Measurements from ENCODE around the gene DBR1. TPM values are rescaled to one million over a fixed set of nuclear protein-coding genes. Genes with fewer than 3 reads are reported as not detected.

DBR1 gene
- total and polyA plus RNA-seq, 10 donors: 8.1 to 19.2 (median 16.9) TPM

DNA sequence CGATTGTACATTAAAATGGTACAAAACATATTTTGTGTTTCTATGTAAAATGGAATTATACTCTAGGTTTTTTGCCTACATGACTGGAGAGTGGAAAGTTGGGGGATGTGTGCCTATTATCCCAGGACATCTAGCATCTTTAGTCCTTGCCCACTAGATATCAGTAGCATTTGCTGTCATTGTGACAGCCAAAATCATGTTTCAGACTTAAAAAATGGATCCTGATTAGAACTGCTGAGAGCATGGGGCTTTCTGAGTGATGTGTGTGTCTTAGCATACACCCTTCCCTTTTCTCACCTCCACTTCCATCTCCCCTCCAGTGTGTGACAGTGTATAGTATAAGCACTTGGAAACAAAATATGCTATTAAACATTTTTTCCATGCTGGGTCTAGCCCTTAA is 25.7 kb upstream of the DBR1 start:
- H3K27ac ChIP-seq: no peak overlapping the region
- no peaks in the 10 kb centered on the region for H3K27me3 ChIP-seq (replicated peaks in 1 of 7)
- H3K4me3 ChIP-seq: no peak overlapping the region
- TF ChIP-seq POLR2A (IDR thresholded peaks at IDR 0.05) (no peak), POLR2AphosphoS5 (IDR thresholded peaks at IDR 0.05) (no peak)
- TF ChIP-seq, protein P1, sequence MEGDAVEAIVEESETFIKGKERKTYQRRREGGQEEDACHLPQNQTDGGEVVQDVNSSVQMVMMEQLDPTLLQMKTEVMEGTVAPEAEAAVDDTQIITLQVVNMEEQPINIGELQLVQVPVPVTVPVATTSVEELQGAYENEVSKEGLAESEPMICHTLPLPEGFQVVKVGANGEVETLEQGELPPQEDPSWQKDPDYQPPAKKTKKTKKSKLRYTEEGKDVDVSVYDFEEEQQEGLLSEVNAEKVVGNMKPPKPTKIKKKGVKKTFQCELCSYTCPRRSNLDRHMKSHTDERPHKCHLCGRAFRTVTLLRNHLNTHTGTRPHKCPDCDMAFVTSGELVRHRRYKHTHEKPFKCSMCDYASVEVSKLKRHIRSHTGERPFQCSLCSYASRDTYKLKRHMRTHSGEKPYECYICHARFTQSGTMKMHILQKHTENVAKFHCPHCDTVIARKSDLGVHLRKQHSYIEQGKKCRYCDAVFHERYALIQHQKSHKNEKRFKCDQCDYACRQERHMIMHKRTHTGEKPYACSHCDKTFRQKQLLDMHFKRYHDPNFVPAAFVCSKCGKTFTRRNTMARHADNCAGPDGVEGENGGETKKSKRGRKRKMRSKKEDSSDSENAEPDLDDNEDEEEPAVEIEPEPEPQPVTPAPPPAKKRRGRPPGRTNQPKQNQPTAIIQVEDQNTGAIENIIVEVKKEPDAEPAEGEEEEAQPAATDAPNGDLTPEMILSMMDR (IDR thresholded peaks at IDR 0.05 in 8 of 11, conservative IDR thresholded peaks at IDR 0.05 in 3 of 11): no peak
- no peak for DNase-seq
- intact Hi-C loops (cut with DNase I; ENCODE audit: low total_unique reads): no loop called here
- H3K9me3 ChIP-seq: no peaks in the 10 kb centered on the region
- WGBS, 5 donors: 26 to 74% (median 51%) methylated on average over 1 of the region's 1 CpG
- peaks cover 0 to 22% (median 0%) of the 10 kb centered on the region in 6 donors for H3K36me3 ChIP-seq
- peaks cover 0 to 80% (median 25%) of the 10 kb centered on the region in 6 donors for H3K4me1 ChIP-seq

DNA sequence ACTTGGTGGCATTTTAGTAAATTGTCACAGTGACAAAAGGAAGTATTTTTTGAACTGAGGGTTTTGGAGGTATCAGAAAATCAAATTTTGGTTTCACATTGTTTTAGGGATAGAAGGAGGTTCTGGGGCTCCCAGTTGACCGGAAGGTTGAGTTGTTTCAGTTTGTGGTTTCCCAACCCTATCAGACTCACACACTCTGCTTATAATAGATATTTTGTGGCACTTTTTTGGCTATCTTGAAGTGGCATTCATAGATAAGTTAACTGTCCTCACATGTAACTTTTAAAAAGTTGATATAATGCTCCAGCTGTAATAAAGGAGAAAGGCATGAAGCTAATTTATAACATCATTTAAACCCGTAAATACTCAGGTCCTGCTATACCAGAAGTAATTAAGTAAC is 25.1 kb upstream of the DBR1 start:
- no peak for DNase-seq
- intact Hi-C loops (cut with DNase I; ENCODE audit: low total_unique reads): no loop called here
- 46 to 70% (median 50%) methylated on average over 2 of the region's 2 CpGs for WGBS, 5 donors
- no peaks in the 10 kb centered on the region for H3K27me3 ChIP-seq (replicated peaks in 1 of 7)
- H3K9me3 ChIP-seq: no peaks in the 10 kb centered on the region
- peaks cover 0 to 76% (median 25%) of the 10 kb centered on the region in 6 donors for H3K4me1 ChIP-seq
- H3K36me3 ChIP-seq: peaks cover 0 to 20% (median 0%) of the 10 kb centered on the region in 6 donors
- H3K27ac ChIP-seq: no peak overlapping the region
- no peak overlapping the region for H3K4me3 ChIP-seq
- no peak for TF ChIP-seq POLR2AphosphoS5 (IDR thresholded peaks at IDR 0.05)

DNA sequence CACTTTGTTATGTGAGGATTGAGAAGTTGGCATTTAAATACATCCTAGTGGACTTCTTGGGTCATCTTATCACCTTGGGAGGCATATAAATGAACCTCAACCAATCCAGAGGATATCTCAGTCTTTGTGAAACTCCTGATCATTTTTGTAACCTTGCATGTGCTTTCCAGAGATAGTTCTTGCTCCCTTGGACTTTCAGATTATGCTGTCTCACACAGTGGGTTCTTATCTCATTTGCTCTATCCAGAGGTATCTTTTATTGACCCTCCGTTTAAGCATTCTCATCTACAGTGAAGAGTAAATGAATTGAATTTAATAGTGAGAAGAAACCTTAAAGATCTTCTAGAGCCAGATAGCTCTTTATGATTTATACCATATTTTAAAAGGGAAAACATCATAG is 22.8 kb upstream of the DBR1 start:
- H3K27me3 ChIP-seq (replicated peaks in 1 of 7): no peaks in the 10 kb centered on the region
- DNase-seq: no peak
- TF ChIP-seq POLR2A (IDR thresholded peaks at IDR 0.05): no peak
- TF ChIP-seq, protein P1 (IDR thresholded peaks at IDR 0.05 in 8 of 11, conservative IDR thresholded peaks at IDR 0.05 in 3 of 11): no peak
- no peak for TF ChIP-seq POLR2AphosphoS5 (IDR thresholded peaks at IDR 0.05)
- no peaks in the 10 kb centered on the region for H3K9me3 ChIP-seq
- intact Hi-C loops (cut with DNase I; ENCODE audit: low total_unique reads): no loop called here
- peaks cover 0 to 58% (median 18%) of the 10 kb centered on the region in 6 donors for H3K4me1 ChIP-seq
- H3K27ac ChIP-seq: no peak overlapping the region
- H3K36me3 ChIP-seq: peaks cover 0 to 27% (median 0%) of the 10 kb centered on the region in 6 donors
- H3K4me3 ChIP-seq: no peak overlapping the region
- WGBS, 5 donors: 87 to 97% (median 94%) methylated on average over 1 of the region's 1 CpG

DNA sequence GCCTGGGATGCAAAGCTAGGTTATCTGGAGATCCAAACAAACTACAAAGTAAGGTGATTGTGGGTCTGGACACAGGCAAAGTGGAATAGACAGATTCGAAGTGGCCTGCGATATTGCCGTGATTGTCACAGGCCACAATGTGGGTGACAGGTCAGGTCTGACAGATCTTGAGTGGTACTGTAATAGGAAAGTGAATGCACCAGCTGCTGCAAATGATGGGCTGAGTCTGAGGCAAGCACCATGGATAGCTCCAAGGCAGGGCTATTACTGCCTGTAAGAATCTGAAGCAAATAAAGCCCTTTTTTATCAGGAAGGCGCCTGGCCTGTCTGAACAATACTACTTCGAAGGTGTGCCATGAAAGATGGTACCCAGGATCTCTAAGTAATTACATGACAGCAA is 22.3 kb upstream of the DBR1 start:
- Histone ChIP-seq H3K27me3 (replicated peaks in 1 of 7) (no peaks in the 10 kb centered on the region), H3K4me3 (no peak overlapping the region), H3K4me1 (peaks cover 0 to 58% (median 19%) of the 10 kb centered on the region in 6 donors), H3K36me3 (peaks cover 0 to 31% (median 0%) of the 10 kb centered on the region in 6 donors), H3K27ac (no peak overlapping the region), H3K9me3 (no peaks in the 10 kb centered on the region)
- no peak for DNase-seq
- WGBS, 5 donors: 87 to 91% (median 90%) methylated on average over 5 of the region's 5 CpGs
- TF ChIP-seq POLR2AphosphoS5 (IDR thresholded peaks at IDR 0.05): no peak
- TF ChIP-seq, protein P1 (IDR thresholded peaks at IDR 0.05 in 8 of 11, conservative IDR thresholded peaks at IDR 0.05 in 3 of 11): no peak
- no peak for TF ChIP-seq POLR2A (IDR thresholded peaks at IDR 0.05)
- intact Hi-C loops (cut with DNase I; ENCODE audit: low total_unique reads): no loop called here

DNA sequence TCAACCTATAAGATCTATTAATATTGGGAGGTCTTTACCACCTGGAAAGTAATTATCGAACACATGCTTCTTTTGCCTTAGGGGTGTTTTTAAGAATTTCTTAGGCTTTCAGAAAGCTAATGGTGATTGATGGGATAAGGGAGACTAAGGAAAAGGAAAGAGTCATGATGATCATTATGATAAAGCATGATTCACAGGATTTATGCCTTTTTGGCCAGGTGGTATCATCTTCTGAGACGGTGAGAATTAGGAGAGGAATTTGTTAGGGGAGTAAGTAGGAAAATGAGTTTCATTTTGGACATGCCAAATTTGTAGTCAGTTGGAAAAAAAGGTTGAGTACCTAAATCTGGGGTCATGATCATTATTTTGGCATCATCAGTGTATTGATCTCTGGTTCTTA is 21.3 kb upstream of the DBR1 start:
- H3K9me3 ChIP-seq: no peaks in the 10 kb centered on the region
- no peak for DNase-seq
- H3K27me3 ChIP-seq (replicated peaks in 1 of 7): no peaks in the 10 kb centered on the region
- 95 to 98% (median 97%) methylated on average over 2 of the region's 2 CpGs for WGBS, 5 donors
- H3K27ac ChIP-seq: no peak overlapping the region
- TF ChIP-seq POLR2AphosphoS5 (IDR thresholded peaks at IDR 0.05): no peak
- TF ChIP-seq, protein P1 (IDR thresholded peaks at IDR 0.05 in 8 of 11, conservative IDR thresholded peaks at IDR 0.05 in 3 of 11): no peak
- no peak for TF ChIP-seq POLR2A (IDR thresholded peaks at IDR 0.05)
- peaks cover 0 to 61% (median 27%) of the 10 kb centered on the region in 6 donors for H3K4me1 ChIP-seq
- H3K36me3 ChIP-seq: peaks cover 0 to 39% (median 0%) of the 10 kb centered on the region in 6 donors
- intact Hi-C loops (cut with DNase I; ENCODE audit: low total_unique reads): no loop called here
- no peak overlapping the region for H3K4me3 ChIP-seq

All from spleen (tissue), 11 donors.